OCI-M2 (cell line): ENCODE results near the gene KRT5.

Experiments
- DNase-seq: peaks from one replicate; lab custom pipeline; 2025; ENCODE audit not compliant: unreplicated experiment; lab: John Stamatoyannopoulos, UW

Gene KRT5

DNA sequence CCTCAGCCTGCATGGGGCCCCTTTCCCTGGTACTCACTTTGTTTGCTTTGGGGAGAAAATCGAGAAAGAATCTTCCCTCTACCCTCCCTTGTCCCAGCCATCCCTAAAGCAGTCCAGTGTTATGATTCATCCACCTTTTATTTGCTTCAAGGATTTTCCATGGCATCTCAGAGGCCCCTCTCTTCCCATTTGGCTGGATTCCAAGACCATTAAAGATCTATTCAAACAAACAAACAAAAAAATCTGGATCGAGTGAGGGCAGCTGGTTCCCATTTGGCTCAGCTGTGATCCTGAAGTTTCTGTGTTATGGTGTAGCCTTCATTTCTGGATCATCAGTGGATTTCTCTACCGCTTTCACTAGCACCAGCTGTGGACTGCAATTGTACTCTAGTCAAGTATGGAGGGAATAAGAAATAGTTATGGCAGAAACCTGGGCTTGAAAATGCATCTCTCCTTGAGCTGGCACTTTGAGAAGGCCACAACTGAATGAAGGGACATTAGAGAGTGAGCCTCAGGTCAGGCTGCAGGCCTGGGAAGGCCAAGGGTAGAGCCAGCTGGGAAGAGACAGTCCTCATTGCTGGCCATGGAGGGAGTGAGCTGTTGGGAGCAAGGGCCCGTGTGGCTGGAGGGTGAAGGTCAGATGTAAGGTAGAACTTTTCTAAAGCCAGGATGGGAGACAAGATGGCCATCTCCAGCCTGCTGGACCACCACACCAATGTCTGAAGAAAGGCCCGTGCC is 19.1 kb upstream of the KRT5 start:
- DNase-seq: no peak

DNA sequence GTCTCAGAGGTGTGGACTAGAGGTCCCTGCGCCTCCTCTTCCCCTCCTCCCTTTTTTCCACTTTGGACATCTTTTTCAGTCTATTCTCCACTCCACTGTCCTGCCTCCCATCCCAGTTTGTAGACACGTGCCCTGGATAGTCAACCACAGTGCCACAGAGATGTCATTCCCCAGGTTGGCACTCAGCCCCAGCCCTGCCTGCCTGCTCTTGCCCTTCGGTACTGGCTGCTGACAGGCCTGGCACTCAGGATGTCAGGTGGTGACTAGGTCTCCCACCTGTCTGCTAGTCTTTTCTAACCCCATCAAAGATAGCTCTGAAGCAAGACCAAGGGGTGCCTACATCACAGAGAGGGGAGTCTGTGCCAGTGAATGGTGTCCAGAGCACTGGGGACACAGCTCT is 16.9 kb upstream of the KRT5 start:
- no peak for DNase-seq

DNA sequence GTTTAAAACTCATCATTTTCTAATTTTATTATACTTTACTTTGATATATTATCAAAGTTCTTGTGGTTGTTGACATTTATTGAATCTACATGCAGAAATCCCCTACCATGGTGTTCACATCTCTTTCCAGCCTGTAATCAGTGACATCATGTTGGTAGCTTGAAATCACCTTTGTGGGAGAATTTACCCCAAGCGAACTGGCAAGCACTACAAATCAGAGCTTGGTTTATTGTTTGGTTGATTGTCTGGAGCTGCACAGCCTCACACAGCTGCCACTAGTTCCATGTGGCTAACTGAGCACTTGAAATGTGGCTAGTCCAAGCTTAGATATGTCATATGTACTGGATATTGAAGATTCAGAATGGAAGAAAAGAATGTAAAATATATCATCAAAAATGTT is 15.4 kb upstream of the KRT5 start:
- DNase-seq: no peak

DNA sequence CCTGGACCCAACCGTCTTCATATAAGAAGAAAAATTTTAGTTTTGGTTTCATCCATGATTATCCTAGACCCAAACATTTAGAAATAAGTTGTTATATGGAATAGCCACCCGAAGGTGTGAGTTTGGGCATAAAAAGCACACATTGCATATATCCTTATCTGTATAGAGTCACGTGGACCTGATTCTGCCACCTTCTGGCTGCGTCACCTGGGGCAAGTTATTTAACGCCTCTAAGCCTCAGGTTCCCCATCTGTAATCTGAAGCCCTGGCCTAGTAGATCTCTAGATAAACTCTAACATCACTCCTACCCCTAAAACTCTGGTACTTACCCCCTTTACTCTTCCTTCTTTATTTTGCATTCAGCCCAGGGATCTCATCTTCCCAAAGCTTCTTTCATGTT is 14.3 kb upstream of the KRT5 start:
- no peak for DNase-seq

DNA sequence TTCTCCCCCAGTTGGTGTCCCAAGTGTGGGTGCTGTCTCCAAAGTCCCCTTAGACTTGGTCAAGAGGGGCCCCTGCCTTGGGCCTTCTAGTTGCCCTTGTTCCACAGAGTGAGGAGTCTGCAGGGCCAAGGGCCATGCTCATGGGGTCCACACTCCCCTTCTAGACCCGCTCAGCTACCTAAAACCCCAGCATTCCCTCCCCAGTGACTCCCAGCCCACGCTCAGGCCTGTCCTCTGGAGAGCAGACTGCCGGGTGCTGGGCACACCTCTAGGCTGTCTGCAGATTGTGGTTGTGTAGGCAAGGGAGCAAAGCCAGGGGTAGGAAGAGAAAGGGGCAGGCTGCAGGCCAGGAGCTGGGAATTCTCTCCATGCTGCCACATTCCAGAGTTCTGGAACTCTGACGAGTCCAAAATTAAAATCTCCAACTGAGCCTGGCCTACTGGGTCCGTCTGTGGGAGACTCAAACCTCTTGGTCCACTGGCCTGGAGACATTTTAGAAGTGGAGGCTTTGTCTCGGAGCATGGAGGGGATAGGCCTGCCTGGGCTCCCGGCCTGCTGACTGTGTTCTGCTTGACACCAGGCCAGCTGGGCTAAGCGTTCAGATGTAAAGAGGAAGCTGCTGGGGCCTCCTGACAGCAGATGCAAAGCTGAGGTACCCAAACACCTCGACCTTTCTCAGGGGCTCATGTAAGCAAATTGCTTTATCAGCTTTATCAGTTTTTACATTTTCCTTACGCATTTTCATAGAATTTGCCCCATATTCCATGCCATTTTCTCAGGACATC is 13.7 kb upstream of the KRT5 start:
- DNase-seq: no peak

DNA sequence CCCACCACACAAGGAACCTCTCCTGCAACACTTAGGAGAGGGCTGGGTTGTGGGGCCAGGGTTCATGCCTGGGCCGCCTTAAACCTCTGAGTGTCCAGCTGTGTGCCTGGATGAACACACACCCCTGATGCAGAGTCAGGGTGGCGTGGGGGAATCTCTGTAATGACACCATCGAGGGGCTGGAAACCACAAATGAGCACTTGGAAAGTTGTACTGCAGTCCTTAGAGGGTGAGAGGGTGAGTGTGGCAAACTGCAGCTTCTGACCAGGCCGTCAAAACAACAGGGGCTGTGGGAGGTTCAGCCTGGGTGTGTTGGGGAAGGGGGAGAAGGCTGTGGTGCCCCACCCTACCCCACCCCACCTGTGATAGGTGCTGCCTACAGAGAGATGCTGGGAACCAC is 12.4 kb upstream of the KRT5 start:
- no peak for DNase-seq

DNA sequence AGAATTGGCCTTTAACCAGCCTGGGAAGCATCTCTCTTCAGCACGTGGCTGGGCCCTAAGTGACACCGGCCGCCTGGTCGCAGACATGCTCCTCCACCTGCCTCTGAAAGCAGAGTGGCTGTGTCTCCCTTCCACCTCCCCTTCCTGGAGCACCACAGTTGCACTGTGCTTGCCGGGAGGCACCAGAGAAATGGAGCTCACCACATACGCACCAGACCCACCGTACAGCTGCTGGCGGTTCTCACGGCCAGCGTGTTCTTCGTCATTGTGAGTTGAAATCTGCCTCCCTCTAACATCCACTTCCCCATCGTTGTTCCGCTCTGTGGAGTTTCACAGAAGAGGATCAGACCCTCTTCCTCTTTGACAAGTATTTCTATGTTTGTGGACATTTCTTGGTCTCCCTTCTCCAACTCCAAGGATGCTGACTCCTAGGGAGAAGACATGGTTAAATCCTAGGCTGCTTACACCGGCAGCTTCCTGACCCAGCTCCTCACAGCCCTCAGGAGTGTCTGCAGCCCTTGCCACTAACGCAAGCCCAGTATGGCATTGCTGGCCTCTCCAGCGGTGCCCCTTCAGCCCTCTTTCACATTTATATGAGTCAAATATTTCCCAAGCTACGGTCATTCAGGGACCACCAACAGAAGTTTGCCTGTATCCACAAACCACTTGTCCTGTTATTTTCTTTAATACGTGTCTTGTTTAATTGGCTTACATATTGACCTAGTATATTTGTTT is 11.5 kb upstream of the KRT5 start:
- DNase-seq: no peak

DNA sequence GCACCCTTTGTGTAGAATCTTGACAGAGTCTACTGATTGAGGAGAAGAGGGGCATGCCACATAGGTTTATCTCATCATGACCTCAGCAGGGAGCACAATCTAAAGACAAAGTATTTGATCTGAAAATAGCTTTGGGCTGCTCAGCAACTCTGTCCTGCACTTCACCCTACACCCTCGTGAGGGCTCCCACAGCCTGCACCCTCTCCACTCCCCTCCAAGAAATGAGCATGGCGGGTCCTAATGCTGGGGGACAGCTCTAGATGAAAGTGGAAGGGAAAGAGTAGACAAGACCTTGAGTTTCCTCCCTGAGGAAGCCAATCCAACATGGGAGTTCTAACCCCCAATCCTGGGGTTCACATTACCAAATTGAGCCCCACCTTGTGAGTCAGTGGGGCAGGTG is 10.7 kb upstream of the KRT5 start:
- DNase-seq: no peak

DNA sequence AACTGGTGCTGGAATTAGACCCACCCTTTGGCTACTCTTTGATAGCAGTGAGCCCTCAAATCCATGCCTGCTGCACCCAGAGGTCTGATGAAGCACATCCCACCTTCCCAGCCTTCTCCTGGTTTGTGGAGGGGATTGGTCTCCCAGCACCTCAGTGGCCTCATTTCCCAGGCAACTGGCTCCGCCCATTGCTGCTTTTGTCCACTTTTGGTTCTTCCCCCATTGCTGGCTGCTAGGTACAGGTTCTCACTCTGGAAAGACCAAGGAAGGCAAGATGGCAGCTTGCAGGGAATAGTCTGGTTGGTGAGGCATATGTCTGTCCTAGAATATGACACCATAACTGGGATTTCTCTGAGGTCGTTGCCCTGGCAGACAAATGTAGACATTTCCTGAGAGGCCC is 10.2 kb upstream of the KRT5 start:
- DNase-seq: no peak

DNA sequence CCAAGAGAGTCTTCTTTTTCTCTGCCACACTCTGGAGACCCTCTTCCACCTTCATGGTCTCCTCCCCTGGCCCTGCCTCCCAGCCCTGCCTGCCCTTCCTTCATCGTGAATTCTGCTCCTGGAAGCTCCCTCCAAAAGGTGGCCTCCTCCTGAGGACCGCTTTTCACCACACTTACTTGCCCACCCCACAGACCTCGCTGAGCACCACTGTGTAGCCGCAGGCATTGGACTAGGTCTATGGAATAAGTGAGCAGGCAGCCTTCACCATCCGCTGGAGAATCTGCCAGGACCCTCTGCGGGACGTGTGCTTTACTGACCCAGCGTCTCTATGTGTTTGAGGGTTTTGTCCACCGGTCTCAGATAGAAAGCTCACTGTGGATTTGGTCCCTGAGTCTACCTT is 9.7 kb upstream of the KRT5 start:
- DNase-seq: no peak

DNA sequence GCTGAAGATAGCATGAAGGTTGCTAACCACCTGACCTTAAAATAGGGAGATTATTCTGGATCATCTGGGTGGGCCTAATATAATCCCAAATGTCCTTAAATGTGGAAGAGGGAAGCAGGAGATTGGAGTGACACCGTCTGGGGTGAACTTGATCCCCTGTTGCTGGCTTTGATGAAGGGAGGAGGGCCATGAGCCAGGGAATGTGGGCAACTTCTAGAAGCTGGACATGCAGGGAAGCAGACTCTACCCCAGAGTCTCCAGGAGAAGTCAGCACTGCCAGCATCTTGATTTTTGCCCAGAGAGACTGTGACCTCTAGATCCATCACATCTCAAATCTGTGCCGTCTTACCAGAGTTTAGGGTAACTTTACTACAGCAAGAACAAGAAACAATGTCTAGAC is 9.2 kb upstream of the KRT5 start:
- DNase-seq: no peak

DNA sequence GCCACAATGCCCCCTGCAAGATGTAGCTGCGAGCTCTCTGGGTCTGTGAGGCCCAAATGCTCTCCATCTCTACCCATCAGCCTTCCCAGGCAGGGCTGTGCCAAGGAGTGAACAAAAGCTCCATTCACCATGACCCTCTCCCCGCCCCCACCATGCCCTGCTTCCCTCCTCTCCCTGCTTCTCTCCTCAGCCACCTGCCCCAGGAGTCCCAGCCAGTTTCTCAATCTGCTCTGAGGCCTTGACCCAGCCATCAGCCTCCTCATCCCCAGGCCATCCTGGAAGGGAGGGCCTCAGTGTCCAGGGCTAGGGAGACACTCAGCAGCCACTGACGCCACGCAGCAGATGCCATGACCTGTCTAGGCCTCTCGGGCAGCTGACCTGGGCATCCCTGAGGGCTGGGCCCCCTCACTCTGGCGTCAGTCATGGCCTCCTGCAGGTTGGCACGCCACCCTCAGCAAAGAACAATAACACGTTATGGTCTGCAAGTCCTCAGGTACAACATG is 8.5 kb upstream of the KRT5 start:
- DNase-seq: no peak

DNA sequence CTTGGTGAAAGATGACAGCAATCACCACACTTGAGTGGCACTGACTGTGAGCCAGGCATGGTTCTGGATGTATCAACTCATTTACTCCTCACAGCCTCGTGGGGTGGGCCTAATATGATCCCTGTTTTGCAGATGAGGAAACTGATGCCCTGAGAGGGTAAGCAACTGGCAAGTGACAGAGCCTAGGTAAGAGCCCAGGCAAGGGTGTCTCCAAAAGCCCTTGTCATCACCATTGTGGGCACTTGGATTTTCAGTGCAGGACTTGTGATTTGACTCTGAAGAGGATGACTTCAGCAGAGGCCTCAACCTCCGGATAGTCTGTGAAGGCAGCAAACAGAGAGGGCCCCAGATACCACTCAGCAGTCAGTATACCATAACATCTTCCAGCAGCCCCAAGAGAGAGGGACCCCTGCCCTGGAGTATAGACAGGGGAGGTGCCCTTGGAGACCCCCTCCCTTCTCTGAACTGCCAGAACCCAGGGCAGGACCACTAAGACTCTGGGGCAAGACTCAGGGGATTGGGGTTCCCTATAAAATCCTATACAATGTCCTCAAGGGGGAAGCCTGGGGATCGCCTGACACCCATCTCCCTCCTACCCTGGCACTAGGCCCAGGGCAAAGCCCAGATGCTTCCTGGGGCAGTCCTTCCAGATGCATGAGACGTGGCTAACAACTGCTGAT is 7.1 kb upstream of the KRT5 start:
- DNase-seq: no peak

DNA sequence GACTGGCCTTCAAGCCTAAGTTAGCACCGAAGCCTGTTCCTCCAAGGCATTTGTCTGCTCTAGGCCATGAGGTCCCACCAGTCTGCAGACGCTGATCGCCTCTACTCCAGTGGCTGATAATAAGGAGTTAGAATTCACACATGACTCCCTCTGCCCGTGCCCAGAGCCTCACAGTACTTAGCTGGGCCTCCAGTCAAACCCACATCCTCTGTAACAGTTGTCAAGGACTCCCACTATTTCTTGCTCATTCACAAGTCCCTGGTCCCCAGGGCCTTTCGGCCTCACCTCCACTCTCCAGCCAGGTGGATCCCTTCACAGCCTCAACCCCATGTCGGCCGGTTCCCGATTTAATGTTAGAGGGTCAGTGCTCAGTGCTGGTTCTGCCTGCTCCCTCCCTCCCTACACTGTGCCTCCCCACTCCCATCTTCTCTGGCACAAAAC is 6.3 kb upstream of the KRT5 start:
- no peak for DNase-seq

DNA sequence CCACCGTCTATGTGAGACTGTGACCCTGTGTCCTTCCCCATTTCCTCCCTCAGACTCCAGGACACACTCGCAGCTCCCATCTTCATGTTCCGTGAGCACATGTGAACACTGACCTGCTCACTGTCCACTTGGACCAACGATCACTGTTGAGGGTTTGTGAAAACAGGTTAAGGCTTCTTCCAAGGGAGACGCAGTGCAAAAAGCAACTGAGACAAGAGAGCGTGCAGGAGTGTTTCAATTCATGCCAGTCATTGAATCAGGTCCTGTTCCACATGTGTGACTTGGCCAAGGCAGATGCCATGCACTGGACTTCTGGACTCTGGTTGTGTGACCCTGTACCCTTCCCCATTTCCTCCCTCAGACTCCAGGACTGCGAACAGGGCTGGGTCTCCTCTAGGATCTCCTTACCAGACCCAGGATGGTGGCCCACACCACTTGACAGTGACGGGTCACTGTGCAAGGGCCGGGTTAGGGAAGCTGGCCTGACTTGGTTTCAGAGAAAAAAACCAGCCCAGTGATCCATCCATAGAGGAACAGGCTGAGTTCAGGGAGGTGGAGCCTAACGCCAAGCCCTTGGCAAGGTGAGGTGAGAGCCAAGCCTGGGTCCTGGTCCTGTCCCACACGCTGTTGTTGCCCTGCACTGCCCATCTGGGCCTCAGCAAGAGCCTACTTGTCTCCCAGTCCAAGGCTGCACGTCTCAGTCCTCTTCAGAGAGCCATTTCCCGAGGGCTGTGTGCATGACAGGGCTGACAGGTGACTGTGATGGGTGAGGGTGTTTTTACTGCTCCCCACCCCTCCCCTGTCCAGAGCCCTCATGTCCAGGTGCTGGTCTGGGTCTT is 5.7 kb upstream of the KRT5 start:
- no peak for DNase-seq

DNA sequence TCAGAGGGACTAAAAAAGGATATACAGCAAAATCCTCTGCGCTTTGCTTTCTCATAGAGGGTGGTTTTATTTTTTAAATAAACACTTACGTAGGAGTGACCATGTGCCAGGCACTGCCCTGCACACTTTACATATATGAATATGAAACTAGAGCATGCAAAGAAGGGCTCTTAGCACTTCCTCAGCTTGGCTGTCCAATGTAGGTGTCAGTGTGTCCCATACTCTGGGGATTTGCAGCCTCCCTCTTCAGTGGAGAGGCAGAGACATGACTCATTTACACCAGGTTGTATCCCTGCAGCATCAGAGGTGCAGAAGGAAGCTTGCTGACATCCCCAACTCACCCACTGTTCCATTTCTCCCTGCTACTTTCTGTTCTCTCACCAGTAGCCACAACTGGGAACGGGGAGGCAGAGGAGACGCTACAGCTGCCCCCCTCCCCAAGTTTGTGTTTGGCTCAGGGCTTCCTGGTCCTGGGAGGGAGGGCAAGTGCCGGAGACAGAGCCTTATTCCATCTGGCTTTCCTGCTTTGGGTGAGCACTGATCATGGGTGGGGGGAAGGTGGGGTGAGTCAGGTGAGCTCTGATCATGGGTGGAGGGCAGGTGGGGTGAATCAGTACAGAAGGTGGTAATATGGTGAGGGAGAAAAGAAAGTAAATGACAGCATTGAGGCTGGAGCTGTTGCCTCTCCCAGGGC is 4.9 kb upstream of the KRT5 start:
- DNase-seq: no peak

DNA sequence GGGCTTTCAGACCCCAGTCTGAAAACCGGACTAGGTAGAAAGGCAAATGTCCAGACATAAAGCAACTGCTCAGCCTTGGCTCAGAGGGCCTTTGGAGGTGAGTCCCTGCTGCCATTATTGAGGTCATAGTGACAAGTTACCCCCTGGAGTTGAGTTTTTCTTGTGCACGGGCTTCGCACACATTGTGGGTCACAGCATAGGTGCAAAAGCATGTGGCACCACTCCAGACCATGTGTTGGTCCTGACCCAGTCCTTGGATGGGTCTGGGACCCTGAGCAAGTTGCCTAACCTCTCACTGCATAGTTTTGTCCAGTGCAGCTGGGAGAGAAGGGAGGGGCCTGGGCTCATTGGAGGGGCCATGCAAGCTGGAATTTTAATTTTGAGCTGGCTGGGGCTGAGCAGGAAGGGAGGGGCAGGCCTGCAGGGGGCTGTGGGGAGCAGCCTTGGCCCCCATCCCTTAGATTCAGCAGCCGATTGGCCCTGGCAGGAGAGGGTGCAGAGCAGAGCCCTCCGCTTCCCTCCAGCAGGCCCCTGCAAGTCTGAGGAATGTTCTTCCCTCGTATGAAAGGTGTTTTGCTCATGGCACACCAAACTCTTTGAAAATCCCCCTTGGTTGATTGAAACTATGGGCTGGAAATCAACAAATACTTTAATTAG is 4.2 kb upstream of the KRT5 start:
- no peak for DNase-seq

DNA sequence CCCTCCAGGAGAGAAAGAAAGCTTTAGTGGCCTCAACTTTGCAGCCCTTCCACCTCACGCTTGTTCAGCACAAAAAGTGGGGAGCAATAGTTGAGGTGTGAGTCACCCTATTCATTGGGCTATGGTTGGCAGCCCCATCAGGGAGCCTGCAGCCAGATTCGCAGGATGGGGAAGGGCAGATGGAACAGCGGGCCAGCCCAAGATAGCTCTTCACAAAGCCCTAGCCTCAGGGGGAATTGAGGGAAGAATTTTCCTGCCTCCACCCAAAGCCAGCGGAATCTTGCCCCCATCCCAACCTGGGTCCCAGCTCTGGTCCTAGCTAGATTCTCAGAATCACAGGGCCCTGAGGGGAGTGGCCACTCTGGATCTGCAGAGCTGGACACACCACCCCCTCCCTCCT is 3.6 kb upstream of the KRT5 start:
- DNase-seq: no peak

DNA sequence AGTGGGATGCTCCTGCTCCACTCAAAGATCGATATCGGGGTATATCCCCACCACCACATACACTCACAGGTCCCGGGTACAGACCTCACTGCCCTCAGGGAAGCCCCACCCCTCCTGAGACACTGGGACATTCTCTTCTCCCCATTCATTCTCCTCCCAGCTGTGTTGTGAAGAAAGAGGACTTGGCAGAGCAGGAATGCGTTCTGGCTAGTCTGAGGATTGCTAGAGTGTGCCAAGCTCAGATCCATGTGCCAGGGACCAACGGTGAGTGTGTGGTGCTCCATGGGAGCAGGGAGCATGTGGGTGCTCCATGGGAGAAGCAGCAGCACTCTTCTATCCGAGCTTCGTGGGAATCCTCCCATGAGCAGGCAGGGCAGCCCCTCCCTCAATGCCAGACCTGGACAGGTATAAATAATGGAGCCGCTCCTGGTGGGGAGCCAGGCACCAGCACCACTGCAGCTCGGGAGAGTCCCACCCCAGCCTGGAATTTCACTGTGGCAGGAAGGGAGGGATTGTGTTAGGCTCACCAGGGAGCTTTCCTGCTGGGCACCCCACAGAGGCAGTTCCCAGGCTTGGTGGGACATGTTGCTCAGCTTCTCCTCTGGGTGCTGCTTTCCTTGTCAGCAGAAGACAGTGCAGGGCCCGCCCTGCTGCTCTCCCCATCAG is 2.3 kb upstream of the KRT5 start:
- DNase-seq: no peak
